Lower lobe of right lung (tissue), 2 donors: ENCODE results near the gene EXOC4. TPM values are rescaled to one million over a fixed set of nuclear protein-coding genes. Genes with fewer than 3 reads are reported as not detected.

Experiments
- ATAC-seq, 2 donors: fragments of 200-7000 bp; cut with Tn5 transposase; one replicate each; pipeline ENCODE4 v1.9.1; 2020 to 2022; ENCODE audit warnings: mild to moderate bottlenecking in 2 of 2, moderate library complexity in 2 of 2
- DNase-seq: peaks from one replicate; pipeline ENCODE4 v3.0.0-alpha.2; 2020
- H3K27ac ChIP-seq: fragments of 200-600 bp; one replicate; pipeline ENCODE4 v1.8.0; 2022
- H3K27me3 ChIP-seq: fragments of 200-600 bp; one replicate; pipeline ENCODE4 v1.8.0; 2022; ENCODE audit warnings: low read depth
- H3K36me3 ChIP-seq: fragments of 200-600 bp; one replicate; pipeline ENCODE4 v1.8.0; 2022; ENCODE audit warnings: mild to moderate bottlenecking
- H3K4me1 ChIP-seq: fragments of 200-600 bp; one replicate; pipeline ENCODE4 v1.8.0; 2022
- H3K4me3 ChIP-seq: fragments of 200-600 bp; one replicate; pipeline ENCODE4 v1.8.0; 2022; ENCODE audit warnings: mild to moderate bottlenecking
- H3K9me3 ChIP-seq: fragments of 200-600 bp; one replicate; pipeline ENCODE4 v1.8.0; 2022
- intact Hi-C: fragments of 100-400 bp; cut with DNase I; formaldehyde crosslinking; loops from one replicate; pipeline ENCODE4 v1.11.0; 2022
- total RNA-seq: library from RNA; stranded (reverse); fragmentation: NEBNext Ultra II Directional; extraction: Animal tissue kit (Norgen Biotek cat#: 25700); gene quantifications from one replicate; pipeline ENCODE4 v1.2.1, GENCODE V29; 2021
- TF ChIP-seq, protein P1 (sequence below): fragments of 200-600 bp; IDR thresholded peaks from one replicate; pipeline ENCODE4 v1.8.0; 2022; ENCODE audit warnings: antibody characterized with exemption, mild to moderate bottlenecking
- donor health status: DM: no; HTN: yes; CAD: no; lungs with severe emphysema.

EXOC4 gene
- total RNA-seq, 1 donor from 2014 or later = 80.2 TPM

- no peak overlapping the region for H3K4me3 ChIP-seq
- peaks cover 19% of the 10 kb centered on the region for H3K36me3 ChIP-seq
- no peaks in the 10 kb centered on the region for H3K9me3 ChIP-seq
- TF ChIP-seq, protein P1, sequence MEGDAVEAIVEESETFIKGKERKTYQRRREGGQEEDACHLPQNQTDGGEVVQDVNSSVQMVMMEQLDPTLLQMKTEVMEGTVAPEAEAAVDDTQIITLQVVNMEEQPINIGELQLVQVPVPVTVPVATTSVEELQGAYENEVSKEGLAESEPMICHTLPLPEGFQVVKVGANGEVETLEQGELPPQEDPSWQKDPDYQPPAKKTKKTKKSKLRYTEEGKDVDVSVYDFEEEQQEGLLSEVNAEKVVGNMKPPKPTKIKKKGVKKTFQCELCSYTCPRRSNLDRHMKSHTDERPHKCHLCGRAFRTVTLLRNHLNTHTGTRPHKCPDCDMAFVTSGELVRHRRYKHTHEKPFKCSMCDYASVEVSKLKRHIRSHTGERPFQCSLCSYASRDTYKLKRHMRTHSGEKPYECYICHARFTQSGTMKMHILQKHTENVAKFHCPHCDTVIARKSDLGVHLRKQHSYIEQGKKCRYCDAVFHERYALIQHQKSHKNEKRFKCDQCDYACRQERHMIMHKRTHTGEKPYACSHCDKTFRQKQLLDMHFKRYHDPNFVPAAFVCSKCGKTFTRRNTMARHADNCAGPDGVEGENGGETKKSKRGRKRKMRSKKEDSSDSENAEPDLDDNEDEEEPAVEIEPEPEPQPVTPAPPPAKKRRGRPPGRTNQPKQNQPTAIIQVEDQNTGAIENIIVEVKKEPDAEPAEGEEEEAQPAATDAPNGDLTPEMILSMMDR = no peak
- DNase-seq (no peak), ATAC-seq (no peak)
- intact Hi-C loops = no loop called here
- H3K27me3 ChIP-seq = no peaks in the 10 kb centered on the region
- no peaks in the 10 kb centered on the region for H3K4me1 ChIP-seq
- H3K27ac ChIP-seq = no peak overlapping the region
These were observed 37.9 kb downstream of the EXOC4 start for GRCh38 chr7:133290676-133291333.

DNA sequence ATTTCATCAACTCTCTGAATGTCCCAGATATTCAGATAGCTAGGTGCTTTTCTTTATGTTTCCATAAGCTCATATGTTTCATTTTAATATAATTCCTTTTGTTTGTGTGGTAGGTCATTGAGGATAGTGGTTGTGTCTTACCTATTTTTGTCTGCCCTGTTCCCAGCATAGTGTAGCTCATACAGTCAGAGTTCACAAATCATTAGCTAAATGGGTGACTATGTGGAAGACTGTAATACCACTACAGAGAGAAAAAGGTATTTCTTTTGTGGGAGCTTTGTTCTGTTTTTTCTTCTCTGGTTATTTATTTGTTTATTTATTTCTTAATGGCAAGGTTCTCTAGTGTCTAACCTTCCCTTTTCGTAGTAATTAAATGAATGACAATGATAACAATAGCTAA lies 39.8 kb downstream of the EXOC4 start:
- no peak overlapping the region for H3K27ac ChIP-seq
- no peak for DNase-seq
- no peak overlapping the region for H3K4me3 ChIP-seq
- no peaks in the 10 kb centered on the region for H3K9me3 ChIP-seq
- no peak for ATAC-seq
- intact Hi-C loops = no loop called here
- TF ChIP-seq, protein P1 = no peak
- no peaks in the 10 kb centered on the region for H3K27me3 ChIP-seq
- no peaks in the 10 kb centered on the region for H3K4me1 ChIP-seq
- peaks cover 19% of the 10 kb centered on the region for H3K36me3 ChIP-seq

- H3K27ac ChIP-seq = no peak overlapping the region
- no peak for DNase-seq
These were observed 40.7 kb downstream of the EXOC4 start for GRCh38 chr7:133293384-133294160.

GRCh38 chr7:133294234-133294633 lies 41.4 kb downstream of the EXOC4 start:
- no peaks in the 10 kb centered on the region for H3K4me1 ChIP-seq
- no peak overlapping the region for H3K27ac ChIP-seq
- DNase-seq (no peak), ATAC-seq (no peak)
- H3K36me3 ChIP-seq = peaks cover 14% of the 10 kb centered on the region
- intact Hi-C loops = no loop called here
- TF ChIP-seq, protein P1 = no peak
- H3K4me3 ChIP-seq = no peak overlapping the region
- no peaks in the 10 kb centered on the region for H3K9me3 ChIP-seq
- no peaks in the 10 kb centered on the region for H3K27me3 ChIP-seq

More at GRCh38 chr7:133293384-133294160, 40.7 kb downstream of the EXOC4 start:
- TF ChIP-seq, protein P1 = no peak
- no peak for ATAC-seq
- no peaks in the 10 kb centered on the region for H3K4me1 ChIP-seq
- H3K9me3 ChIP-seq = no peaks in the 10 kb centered on the region
- intact Hi-C loops = no loop called here
- H3K36me3 ChIP-seq = peaks cover 19% of the 10 kb centered on the region
- H3K27me3 ChIP-seq = no peaks in the 10 kb centered on the region
- no peak overlapping the region for H3K4me3 ChIP-seq

DNA sequence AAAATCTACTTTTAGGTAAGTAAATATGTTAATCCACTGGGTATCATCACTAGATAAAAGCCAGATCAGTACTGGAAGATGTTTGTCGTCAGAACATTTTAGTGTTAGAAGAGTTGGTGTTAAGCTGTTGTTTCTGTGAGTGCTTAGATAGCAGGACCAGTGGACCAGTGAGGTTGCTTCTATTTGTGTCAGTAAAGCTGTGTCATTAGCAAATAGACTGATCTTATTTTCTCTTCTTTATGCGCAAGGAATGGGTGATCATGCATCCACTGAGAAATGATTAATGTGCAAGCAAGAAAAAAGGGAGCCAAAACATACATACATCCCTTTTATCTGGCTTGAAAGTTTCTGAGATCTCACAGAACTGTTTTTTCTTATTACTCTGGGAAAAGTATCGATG lies 42.6 kb downstream of the EXOC4 start:
- Histone ChIP-seq H3K4me3 (no peak overlapping the region), H3K27ac (no peak overlapping the region), H3K4me1 (no peaks in the 10 kb centered on the region), H3K27me3 (no peaks in the 10 kb centered on the region), H3K36me3 (peaks cover 1% of the 10 kb centered on the region), H3K9me3 (no peaks in the 10 kb centered on the region)
- no peak for ATAC-seq
- TF ChIP-seq, protein P1 = no peak
- DNase-seq = no peak
- intact Hi-C loops = no loop called here
